Right forelimb (tissue), 1 donor: ENCODE data around the gene CHRNA7.

Experiments used
- DNase-seq: peaks from one replicate; pipeline ENCODE4 v3.0.0-alpha.2; 2018

The CHRNA7 gene

GRCh38 chr15:32029862-32030781, at the start of gene CHRNA7:
Gene CHRNA7 (plus strand): TSS chr15:32030515. CDS start chr15:32030595, 80 bp downstream.
- peak; percentile 86 for DNase-seq

- no peak for DNase-seq
These were observed 44.7 kb upstream of the CHRNA7 start for GRCh38 chr15:31985607-31986006.

- DNase-seq, result no peak
These were observed 37.3 kb upstream of the CHRNA7 start for GRCh38 chr15:31993062-31993461.

- no peak for DNase-seq
These were observed 32.6 kb upstream of the CHRNA7 start for GRCh38 chr15:31997711-31998110.

GRCh38 chr15:32003558-32003957, 26.8 kb upstream of the CHRNA7 start:
- DNase-seq, result no peak

- no peak for DNase-seq
These were observed 26.1 kb upstream of the CHRNA7 start for GRCh38 chr15:32004249-32004648.

GRCh38 chr15:32007355-32007960, 22.9 kb upstream of the CHRNA7 start:
- no peak for DNase-seq

- no peak for DNase-seq
These were observed 15.4 kb upstream of the CHRNA7 start for GRCh38 chr15:32014953-32015352.

- DNase-seq, result no peak
These were observed 10.2 kb upstream of the CHRNA7 start for GRCh38 chr15:32020156-32020555.

GRCh38 chr15:32028921-32029320, 1.4 kb upstream of the CHRNA7 start:
- DNase-seq, result no peak

GRCh38 chr15:32029409-32029861, 880 bp upstream of the CHRNA7 start:
- peak; percentile 63 for DNase-seq

- no peak for DNase-seq
These were observed 480 bp downstream of the CHRNA7 start for GRCh38 chr15:32030795-32031194.

- DNase-seq, result no peak
These were observed 3.0 kb downstream of the CHRNA7 start for GRCh38 chr15:32033186-32033890.

GRCh38 chr15:32034106-32034505, 3.8 kb downstream of the CHRNA7 start:
- DNase-seq, result no peak

GRCh38 chr15:32035285-32035684, 5.0 kb downstream of the CHRNA7 start:
- DNase-seq, result no peak

- no peak for DNase-seq
These were observed 6.7 kb downstream of the CHRNA7 start for GRCh38 chr15:32036971-32037370.

GRCh38 chr15:32041294-32041693, 11.0 kb downstream of the CHRNA7 start:
- DNase-seq, result no peak

- no peak for DNase-seq
These were observed 12.1 kb downstream of the CHRNA7 start for GRCh38 chr15:32042269-32042972.

- DNase-seq, result no peak
These were observed 23.4 kb downstream of the CHRNA7 start for GRCh38 chr15:32053719-32054118.

GRCh38 chr15:32057876-32058425, 27.6 kb downstream of the CHRNA7 start:
- DNase-seq, result no peak

GRCh38 chr15:32060706-32061105, 30.4 kb downstream of the CHRNA7 start:
- no peak for DNase-seq

- DNase-seq, result no peak
These were observed 36.8 kb downstream of the CHRNA7 start for GRCh38 chr15:32067115-32067514.
